Body of pancreas (tissue), 4 donors: Measurements from ENCODE around the gene ST8SIA5. TPM values are rescaled to one million over a fixed set of nuclear protein-coding genes. Genes with fewer than 3 reads are reported as not detected.
"Not testable (repeated sequence)": the region's sequence is repeated elsewhere in the genome, so short reads cannot be mapped to it uniquely, and the experiment has no call there.

Experiments
- ATAC-seq: fragments of 150-250 bp; one replicate; pipeline ENCODE4 v1.9.1; 2016
- DNase-seq, 4 donors: peaks; one replicate each; pipeline ENCODE4 v3.0.0-alpha.2; 2019
- H3K27ac ChIP-seq, 4 donors: fragments of 200-600 bp; sonication (generic); 1 replicate in 3 of 4; 2 replicates in 1 of 4; pipeline versions ENCODE4 v1.5.1 to v1.6.1; 2016 to 2019; ENCODE audit warnings: mild to moderate bottlenecking in 1 of 4, mixed read lengths in 1 of 4, moderate library complexity in 1 of 4
- H3K27me3 ChIP-seq, 2 donors: fragments of 200-600 bp; sonication (generic); one replicate each; pipeline ENCODE4 v1.6.0; 2016; ENCODE audit warnings: mild to moderate bottlenecking in 1 of 2
- H3K36me3 ChIP-seq, 2 donors: fragments of 200-600 bp; sonication (generic); replicated peaks in 1 of 2; 2 replicates each; pipeline ENCODE4 v1.5.1; 2016; ENCODE audit warnings: low read depth in 2 of 2; ENCODE audit not compliant: insufficient read depth in 1 of 2
- H3K4me1 ChIP-seq: fragments of 200-600 bp; sonication (generic); one replicate; pipeline ENCODE4 v1.6.0; 2016
- H3K4me3 ChIP-seq, 2 donors: fragments of 200-600 bp; sonication (generic); 1 replicate in 1 of 2; 2 replicates in 1 of 2; pipeline ENCODE4 v1.5.1; 2016 to 2019
- H3K9me3 ChIP-seq, 3 donors: fragments of 200-600 bp; sonication (generic); 1 replicate in 2 of 3; 2 replicates in 1 of 3; pipeline ENCODE4 v1.5.1; 2016
- CTCF ChIP-seq, 7 experiments: fragments of 450-650 bp in 4 of 7; fragments of 200-600 bp in 3 of 7; sonication (generic) in 3 of 7; IDR thresholded peaks; one replicate each; pipeline ENCODE4 v1.5.1; 2016 to 2019; ENCODE audit warnings: antibody characterized with exemption in 7 of 7
- POLR2A ChIP-seq, 3 donors: fragments of 450-650 bp; IDR thresholded peaks; one replicate each; pipeline ENCODE4 v1.6.1; 2016; ENCODE audit warnings: antibody characterized with exemption in 3 of 3, mild to moderate bottlenecking in 2 of 3
- WGBS, 2 donors: methylation state at CpG; one replicate each; pipeline ENCODE4 v1.1.5; 2017; 5-methylcytosine and 5-hydroxymethylcytosine counted together
- intact Hi-C: fragments of 100-400 bp; cut with DNase I; formaldehyde crosslinking; loops from one replicate; pipeline ENCODE4 v1.15.1; 2023
- total RNA-seq, 2 donors: library from RNA; depleted of rRNA; stranded (reverse); fragments of >200 nt; gene quantifications; one replicate each; pipeline ENCODE4 v1.1.0, GENCODE V29; 2016

ST8SIA5 gene
- 1 to 10 TPM in 1 of 2 donors, under 1 TPM in 1; under 0.01 to 1.6 TPM for total RNA-seq

GRCh38 chr18:46756559-46757201 lies at the start of gene ST8SIA5:
ST8SIA5 (minus strand) TSS chr18:46757053; CDS start chr18:46756508, 545 bp downstream.
- TF ChIP-seq POLR2A (IDR thresholded peaks at IDR 0.05) (no peak), CTCF (IDR thresholded peaks at IDR 0.05) (no peak)
- H3K27me3 ChIP-seq, result peaks cover 0 to 7% of the 10 kb centered on the region in 2 donors

GRCh38 chr18:46795945-46796344 lies 39.1 kb upstream of the ST8SIA5 start:
- ATAC-seq, H3K27me3 ChIP-seq, DNase-seq, H3K4me1 ChIP-seq, H3K27ac ChIP-seq, H3K9me3 ChIP-seq, H3K36me3 ChIP-seq, H3K4me3 ChIP-seq, intact Hi-C loops: not testable (repeated sequence)
- WGBS, 2 donors, result 91 to 97% methylated on average over 6 of the region's 6 CpGs

More at GRCh38 chr18:46756559-46757201, at the start of gene ST8SIA5:
- Histone ChIP-seq H3K4me3 (no peak within 1 kb of the TSS), H3K27ac (no peak within 1 kb of the TSS), H3K4me1 (peaks cover 23% of the 10 kb centered on the region), H3K36me3 (no peaks in the 10 kb centered on the region), H3K9me3 (no peaks in the 10 kb centered on the region)
- ATAC-seq, result no peak
- 1 to 3% methylated on average over 7 to 58 of the region's 74 CpGs for WGBS, 2 donors
- intact Hi-C loops, result no loop called here
- DNase-seq, result no peak

GRCh38 chr18:46794607-46795006 lies 37.8 kb upstream of the ST8SIA5 start:
- intact Hi-C loops, result no loop called here
- ATAC-seq, result no peak

GRCh38 chr18:46793565-46793964 lies 36.7 kb upstream of the ST8SIA5 start:
- DNase-seq, result no peak
- intact Hi-C loops, result no loop called here
- H3K4me3 ChIP-seq, result no peak overlapping the region
- no peaks in the 10 kb centered on the region for H3K4me1 ChIP-seq
- TF ChIP-seq POLR2A (IDR thresholded peaks at IDR 0.05), result no peak
- TF ChIP-seq CTCF (IDR thresholded peaks at IDR 0.05), result no peak
- H3K9me3 ChIP-seq, result peaks cover 0 to 4% (median 0%) of the 10 kb centered on the region in 3 donors
- 52 to 59% methylated on average over 3 of the region's 3 CpGs for WGBS, 2 donors
- no peak for ATAC-seq
- H3K27me3 ChIP-seq, result no peaks in the 10 kb centered on the region
- H3K36me3 ChIP-seq, result no peaks in the 10 kb centered on the region
- H3K27ac ChIP-seq, result no peak overlapping the region

More at GRCh38 chr18:46794607-46795006, 37.8 kb upstream of the ST8SIA5 start:
- H3K4me3 ChIP-seq, result no peak overlapping the region
- no peaks in the 10 kb centered on the region for H3K36me3 ChIP-seq
- H3K27me3 ChIP-seq, result no peaks in the 10 kb centered on the region
- WGBS, 2 donors, result 86 to 100% methylated on average over 1 of the region's 1 CpG
- no peak overlapping the region for H3K27ac ChIP-seq
- DNase-seq, result no peak
- H3K9me3 ChIP-seq, result peaks cover 0 to 4% (median 0%) of the 10 kb centered on the region in 3 donors
- no peaks in the 10 kb centered on the region for H3K4me1 ChIP-seq
- no peak for TF ChIP-seq POLR2A (IDR thresholded peaks at IDR 0.05)

GRCh38 chr18:46789088-46789487 lies 32.2 kb upstream of the ST8SIA5 start:
- no peaks in the 10 kb centered on the region for H3K4me1 ChIP-seq
- no peaks in the 10 kb centered on the region for H3K27me3 ChIP-seq
- no peak for DNase-seq
- no peaks in the 10 kb centered on the region for H3K36me3 ChIP-seq
- intact Hi-C loops, result no loop called here
- H3K27ac ChIP-seq, result no peak overlapping the region
- no peak overlapping the region for H3K4me3 ChIP-seq
- TF ChIP-seq CTCF (IDR thresholded peaks at IDR 0.05) (no peak), POLR2A (IDR thresholded peaks at IDR 0.05) (no peak)
- WGBS, 2 donors, result 87 to 93% methylated on average over 4 of the region's 4 CpGs
- H3K9me3 ChIP-seq, result peaks cover 0 to 2% (median 0%) of the 10 kb centered on the region in 3 donors
- no peak for ATAC-seq

DNA sequence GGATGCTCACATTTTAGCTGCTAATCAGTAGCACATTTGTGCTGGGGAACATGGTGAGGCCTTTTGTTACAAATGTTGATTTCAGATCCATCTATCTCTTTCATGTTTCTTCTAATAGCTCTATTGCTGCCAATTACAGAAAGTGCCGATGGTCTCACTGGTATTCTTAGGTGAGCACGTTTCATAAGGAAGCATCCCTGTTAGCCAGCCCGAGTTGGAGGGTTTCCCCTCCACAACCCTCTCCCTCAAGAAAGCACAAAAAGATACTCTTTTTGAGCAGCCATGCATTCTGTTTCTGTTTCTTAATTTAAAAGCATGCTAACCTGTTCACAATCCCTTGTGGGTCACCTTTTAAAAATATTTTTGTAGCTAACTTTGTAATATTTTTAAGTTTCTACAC lies 30.8 kb upstream of the ST8SIA5 start:
- H3K36me3 ChIP-seq, result no peaks in the 10 kb centered on the region
- no peak overlapping the region for H3K4me3 ChIP-seq
- no peak for ATAC-seq
- no peaks in the 10 kb centered on the region for H3K27me3 ChIP-seq
- no peak overlapping the region for H3K27ac ChIP-seq
- 60 to 70% methylated on average over 3 of the region's 3 CpGs for WGBS, 2 donors
- intact Hi-C loops, result no loop called here
- H3K4me1 ChIP-seq, result no peaks in the 10 kb centered on the region
- DNase-seq, result no peak
- TF ChIP-seq CTCF (IDR thresholded peaks at IDR 0.05) (no peak), POLR2A (IDR thresholded peaks at IDR 0.05) (no peak)
- peaks cover 0 to 2% (median 0%) of the 10 kb centered on the region in 3 donors for H3K9me3 ChIP-seq
